Measurements from ENCODE around the gene NPEPL1. TPM values are rescaled to one million over a fixed set of nuclear protein-coding genes. Genes with fewer than 3 reads are reported as not detected.

Gene NPEPL1
- total RNA-seq, 2 donors from 2014 or later = 28.5 to 31.4 TPM

Other genes starting within 250 kb of the NPEPL1 start
- gene APCDD1L, start 177.4 kb upstream of the NPEPL1 start, total RNA-seq = 1 to 10 TPM in 1 of 2 donors, under 1 TPM in 1; 0.88 to 1.5 TPM
- 10 to 100 TPM; 38.7 to 41.5 TPM for gene STX16, start 41.5 kb upstream of the NPEPL1 start, total RNA-seq
- not detected for gene GNAS-AS1, start 158.1 kb downstream of the NPEPL1 start, total RNA-seq
- 100 to 1,000 TPM; 651 to 700 TPM for gene GNAS, start 159.9 kb downstream of the NPEPL1 start, total RNA-seq